NCI-H2107 treated with DMSO at 0.1 percent for 48 hours (cell line): ENCODE data around the gene FRMPD1.

ENCODE experiments used
- DNase-seq: peaks from one replicate; lab custom pipeline; 2025; ENCODE audit not compliant: unreplicated experiment; lab: John Stamatoyannopoulos, UW

FRMPD1 gene

DNA sequence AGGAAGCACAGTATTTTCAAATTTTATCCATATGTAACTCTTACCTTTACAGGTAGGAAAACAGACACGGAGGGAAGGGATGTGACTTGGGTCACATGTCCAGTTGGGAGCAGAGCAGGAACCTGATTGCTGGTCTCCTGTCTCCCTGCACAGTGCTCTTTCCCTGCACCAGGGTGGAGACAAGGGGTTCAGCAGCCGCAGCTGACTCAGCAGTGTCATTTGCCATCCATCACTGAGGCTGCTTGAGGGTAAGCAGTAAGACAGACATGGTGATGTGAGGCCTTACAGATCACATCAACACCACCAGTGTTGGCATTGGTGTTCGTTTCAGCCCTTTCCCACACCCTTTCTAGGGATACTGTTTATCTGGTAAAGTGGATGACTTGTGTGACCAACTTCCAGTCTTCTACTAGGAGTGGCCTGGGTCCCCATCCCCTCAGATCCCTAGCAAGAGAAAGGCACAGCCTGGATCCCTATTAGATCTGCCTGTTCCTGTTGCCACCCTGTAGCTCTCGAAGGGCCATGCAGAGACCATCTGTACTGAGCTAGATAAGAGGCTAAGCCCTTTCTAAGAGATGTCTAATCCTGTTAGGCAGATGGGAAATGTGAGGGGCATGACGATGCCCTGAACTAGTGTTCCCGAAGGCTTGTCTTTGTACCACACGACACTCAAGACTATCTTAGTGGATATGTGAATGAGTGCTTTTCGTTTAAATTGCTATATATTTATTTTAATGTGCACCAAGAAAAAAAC lies 29.1 kb downstream of the FRMPD1 start:
- DNase-seq: no peak

DNA sequence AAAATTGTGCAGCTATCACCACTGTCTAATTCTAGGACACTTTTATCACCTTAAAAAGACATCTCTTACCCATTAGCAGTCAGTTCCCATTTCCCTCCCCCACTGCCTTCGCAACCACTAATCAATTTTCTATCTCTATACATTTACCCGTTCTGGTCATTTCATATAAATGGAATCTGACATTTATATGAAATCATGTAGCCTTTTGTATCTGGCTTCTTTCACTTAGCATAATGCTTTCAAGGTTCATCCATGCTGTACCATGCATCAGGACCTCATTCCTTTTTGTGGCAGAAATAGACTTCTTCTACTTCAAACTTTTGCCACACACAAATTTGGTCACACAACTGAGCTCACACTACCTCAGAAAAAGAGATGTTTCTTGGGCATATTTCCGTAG lies 32.2 kb downstream of the FRMPD1 start:
- DNase-seq: no peak

DNA sequence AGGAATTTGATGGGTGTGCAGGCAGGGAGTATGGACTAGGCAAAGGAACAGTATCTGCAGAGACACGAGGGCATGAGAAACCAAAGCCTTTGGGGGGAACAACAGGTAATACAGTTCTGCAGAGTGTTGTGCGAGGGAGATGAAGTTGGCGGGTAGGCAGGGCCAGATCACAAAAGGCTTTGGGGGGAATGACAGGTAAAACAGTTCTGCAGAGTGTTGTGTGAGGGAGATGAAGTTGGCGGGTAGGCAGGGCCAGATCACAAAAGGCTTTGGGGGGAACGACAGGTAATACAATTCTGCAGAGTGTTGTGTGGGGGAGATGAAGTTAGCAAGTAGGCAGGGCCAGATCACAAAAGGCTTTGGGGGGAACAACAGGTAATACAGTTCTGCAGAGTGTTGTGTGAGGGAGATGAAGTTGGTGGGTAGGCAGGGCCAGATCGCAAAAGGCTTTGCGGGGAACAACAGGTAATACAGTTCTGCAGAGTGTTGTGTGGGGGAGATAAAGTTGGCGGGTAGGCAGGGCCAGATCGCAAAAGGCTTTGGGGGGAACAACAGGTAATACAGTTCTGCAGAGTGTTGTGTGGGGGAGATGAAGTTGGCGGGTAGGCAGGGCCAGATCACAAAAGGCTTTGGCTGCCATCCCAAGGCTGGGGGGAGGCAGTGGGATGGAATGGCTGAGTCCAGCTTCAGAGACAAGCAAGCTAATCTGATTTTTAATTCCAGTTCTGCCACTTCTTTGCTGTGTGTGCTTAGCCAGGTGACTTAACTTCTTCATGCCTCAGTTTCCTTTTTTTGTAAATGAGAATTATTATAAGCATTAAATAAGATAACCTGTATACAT lies 33.0 kb downstream of the FRMPD1 start:
- DNase-seq: no peak

DNA sequence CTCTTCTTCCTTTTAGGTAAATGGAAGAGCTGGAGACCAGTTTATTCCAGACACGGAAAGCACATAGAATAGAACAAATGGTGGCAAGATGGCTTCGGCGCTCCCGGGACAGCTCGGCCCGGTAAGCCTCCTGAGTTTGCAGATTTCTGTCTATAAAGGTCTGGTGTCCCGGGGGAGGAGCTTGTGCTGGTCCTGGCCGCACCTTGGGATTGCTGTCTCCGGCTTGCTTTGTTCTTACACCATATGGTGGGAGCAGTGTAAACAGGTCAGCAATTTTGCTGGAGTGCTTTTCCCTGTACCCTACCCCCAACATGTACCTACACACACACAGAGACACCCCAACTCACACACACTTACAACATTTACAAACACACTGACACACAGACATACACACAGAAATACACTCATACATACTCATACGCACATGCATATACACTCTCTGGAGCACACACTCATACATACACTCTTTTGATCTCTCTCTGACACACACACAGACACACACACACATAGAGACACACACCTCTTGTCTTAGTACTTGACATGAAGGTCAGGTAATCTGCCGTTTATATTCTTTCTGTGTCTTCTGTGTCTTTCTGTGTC lies 42.0 kb downstream of the FRMPD1 start:
- DNase-seq: no peak

DNA sequence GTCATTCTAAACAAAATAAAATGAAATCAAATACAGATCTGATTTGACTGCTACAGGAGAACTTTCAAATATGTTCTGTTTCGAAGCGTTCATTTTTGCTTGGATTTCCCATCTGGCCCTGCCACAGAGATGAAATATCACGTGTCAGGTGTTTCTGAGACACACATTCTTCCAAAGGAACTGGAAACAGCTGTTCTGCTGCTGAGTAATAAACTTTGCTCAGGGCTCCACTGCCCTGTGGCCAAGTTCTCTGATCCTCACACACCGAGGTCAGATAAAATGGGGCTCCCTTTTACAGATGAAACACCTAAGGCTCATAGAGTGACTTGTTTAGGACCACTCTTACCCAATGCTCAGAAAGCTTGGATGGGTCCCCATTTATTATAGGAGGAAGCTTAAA lies 42.5 kb downstream of the FRMPD1 start:
- no peak for DNase-seq

DNA sequence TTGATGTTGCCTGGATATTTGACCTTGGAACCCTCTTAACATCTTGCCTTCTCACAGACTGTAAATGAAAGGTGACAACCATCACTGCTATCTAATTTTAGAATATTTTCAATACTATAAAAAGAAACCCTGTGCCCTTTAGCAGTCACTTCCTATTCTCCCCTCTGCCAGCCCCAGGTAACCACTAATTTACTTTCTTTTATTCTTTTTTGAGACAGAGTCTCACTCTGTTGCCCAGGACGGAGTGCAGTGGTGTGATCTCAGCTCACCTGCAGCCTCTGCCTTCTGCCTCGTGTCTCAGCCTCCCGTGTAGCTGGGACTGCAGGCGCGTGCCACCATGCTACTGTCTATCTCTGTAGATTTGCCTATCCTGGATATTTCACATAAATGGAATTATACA lies 43.6 kb downstream of the FRMPD1 start:
- no peak for DNase-seq

DNA sequence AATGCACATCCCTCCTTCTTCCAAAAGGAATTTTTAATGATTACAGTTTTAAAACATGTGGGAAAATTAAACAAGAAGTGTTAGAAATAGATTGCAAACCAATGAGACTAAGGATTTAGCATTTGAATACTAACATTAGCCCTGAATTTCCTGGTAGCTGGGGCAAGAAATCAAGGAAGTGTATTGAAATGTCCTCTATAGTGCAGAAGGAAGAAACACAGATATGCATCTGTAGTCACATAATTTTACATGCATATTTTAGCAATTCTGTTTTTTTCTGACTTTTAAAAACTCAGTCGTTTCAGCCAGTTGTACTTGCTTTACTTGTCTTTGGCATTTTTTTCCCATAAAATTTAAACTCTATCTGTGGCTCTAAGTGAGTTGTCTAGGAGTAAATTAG lies 45.8 kb downstream of the FRMPD1 start:
- DNase-seq: no peak

DNA sequence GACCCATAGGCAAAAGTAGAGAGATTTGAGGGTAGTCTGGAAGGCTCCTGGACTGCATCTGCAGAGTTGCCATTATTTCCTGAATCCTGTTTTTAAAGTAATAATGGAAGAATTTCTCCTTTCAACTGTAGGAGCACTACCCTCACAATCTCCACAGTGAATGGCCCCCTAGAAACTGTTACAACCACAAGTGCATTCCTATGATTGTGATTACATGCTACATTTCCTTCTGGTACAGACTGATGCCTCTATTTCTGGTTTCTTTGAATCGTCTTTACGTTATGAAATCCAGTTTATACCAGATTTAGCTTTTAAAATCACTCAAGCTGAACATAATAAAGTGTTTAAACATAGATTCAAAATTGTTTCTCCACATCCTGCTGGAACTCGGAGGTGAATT lies 49.4 kb downstream of the FRMPD1 start:
- no peak for DNase-seq

DNA sequence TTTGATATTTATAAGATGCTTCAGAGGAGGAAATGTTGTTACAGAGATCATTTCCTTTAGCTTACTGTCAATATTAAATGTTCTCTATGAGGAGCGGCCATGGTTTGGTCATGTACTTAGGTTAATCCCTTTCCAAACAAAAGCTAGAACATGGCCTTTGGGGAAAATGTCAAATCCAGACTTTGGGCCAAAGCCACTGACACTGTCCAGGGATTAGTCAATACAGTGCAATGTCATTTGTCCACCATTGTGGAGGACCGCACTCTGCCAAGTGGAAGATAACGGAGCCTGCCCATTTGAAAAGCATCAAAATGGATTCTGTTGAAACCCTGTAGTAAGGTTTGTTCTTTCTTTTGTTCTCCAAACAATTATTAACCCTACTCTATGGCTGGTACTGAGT lies 50.1 kb downstream of the FRMPD1 start:
- no peak for DNase-seq

DNA sequence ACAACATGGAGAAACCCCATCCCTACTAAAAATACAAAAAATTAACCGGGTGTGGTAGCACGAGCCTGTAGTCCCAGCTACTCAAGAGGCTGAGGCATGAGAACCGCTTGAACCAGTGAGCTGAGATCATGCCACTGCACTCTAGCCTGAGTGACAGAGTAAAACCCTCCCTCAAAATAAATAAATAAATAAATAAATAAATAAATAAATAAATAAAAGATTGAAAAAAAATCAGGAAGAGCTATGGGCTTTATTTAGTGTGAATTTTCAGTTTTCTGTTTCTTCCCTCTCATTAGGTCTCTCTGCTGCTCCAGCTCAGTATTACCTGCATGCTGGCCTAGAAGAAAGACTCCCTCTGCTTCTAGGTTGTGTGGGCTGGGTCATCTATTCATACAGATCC lies 55.0 kb downstream of the FRMPD1 start:
- DNase-seq: no peak

DNA sequence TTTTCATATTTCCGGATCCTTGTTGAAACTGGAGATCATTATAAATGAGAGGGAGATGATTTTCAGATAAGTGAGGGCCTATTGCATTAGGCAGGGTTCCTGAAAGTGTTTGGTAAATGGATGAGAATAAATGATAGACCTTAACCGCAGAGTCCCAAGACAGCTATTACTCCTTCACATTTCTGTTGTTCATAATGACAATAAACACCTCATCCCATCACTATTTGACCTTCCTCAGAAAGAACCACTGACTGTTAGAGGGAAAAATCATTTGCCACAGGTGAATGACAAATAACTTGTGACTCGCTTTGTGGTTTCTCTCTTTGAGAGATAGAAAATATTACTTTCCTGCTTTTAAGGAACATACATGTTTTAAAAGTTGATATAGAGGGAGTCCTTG lies 55.5 kb downstream of the FRMPD1 start:
- no peak for DNase-seq

DNA sequence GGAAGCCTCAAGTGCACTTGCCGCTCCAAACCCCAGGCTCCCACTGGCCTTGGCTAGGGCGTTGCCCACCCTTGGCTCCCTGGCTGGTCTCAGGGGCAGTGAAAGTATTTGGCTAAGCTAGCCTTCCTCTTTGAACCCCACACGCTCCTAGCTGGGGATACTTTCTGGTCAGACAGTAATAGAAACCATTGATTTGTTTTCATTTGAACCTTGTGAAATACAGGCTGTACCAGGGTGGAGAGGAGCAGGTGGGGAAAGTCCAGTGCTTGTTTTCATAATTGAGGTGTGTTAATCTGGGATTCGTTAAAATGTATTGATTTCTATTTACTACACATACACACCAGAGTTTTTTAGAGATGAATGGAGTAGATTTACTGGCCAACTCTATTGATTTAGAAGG lies 57.0 kb downstream of the FRMPD1 start:
- no peak for DNase-seq

DNA sequence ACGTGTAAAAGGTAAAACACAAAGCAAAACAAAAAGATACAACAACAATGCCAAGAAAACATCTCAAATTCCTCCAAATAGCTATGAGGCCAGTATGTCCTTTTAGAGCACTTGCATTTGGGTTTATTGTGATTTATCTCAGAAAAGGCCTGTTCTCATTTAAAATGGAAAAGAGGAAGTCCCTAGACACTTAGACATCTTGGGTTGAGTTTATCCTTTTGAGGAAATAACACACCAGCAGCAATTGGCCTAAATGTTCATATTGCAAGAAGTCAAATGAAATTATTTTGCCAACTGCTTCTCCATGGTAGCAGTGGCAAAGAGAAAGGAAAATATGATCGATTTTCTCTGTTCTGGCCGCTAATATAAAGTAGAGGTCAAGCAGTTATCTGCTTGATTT lies 59.3 kb downstream of the FRMPD1 start:
- DNase-seq: no peak

DNA sequence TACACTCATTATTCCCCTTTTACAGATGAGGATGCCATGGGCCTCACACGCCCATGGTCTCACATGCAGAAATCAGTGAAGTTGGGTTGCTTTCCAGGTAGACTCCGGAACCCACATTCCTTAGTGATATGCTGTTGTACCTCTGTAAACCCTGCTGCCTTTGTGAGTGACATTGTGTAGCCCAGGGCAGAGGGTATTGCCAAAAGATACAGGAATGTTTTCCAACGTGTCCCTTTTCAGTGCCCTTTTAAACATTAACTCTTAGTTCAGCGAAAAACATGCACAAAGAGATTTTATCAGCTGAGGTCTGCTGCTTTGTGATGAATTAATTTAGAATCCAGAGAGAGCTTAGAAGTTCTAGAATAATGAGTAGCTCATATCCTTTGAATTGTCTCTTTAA lies 64.5 kb downstream of the FRMPD1 start:
- no peak for DNase-seq

DNA sequence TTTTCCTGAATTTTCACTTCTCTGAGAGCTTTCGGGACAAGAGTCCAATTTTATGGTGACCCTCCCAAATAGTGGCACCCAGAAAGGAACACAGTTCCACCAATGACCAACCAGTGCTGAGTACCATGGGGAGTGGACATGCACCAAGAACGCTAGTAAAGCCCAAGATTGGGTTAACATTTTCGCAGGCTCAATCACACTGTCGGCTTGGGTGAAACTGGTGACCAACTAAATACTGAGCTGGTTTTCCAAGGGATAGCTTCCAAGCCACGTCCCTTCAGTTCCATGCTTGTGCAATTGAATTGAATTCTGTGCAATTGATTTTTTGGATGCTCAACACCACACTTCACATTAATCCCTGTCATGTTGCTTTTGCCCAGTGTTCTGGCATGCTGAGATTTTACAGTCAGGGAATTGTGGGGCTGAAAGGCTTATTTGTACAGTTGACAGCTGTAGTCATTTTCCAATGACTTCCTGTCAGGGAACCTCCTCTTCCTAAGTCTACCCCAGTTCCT lies 65.3 kb downstream of the FRMPD1 start:
- no peak for DNase-seq

DNA sequence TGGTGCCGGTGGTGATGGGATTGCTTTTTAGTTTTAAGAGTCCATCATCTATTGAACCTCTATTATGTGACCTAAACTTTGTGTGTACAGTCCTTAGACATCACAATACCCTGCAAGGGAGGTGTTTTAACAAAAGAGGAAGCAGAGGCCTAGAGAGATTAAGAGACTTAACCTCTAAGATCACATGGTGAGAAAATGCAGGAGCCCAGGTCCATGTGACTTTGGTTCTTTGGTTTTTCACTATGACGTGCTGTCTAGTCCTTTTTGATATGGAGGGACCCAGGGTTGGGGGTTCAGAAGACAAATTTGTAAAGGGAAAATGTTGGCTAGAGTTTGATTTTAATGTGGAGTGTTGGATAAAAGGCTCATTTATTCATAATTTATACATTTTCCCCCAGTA lies 68.8 kb downstream of the FRMPD1 start:
- no peak for DNase-seq

DNA sequence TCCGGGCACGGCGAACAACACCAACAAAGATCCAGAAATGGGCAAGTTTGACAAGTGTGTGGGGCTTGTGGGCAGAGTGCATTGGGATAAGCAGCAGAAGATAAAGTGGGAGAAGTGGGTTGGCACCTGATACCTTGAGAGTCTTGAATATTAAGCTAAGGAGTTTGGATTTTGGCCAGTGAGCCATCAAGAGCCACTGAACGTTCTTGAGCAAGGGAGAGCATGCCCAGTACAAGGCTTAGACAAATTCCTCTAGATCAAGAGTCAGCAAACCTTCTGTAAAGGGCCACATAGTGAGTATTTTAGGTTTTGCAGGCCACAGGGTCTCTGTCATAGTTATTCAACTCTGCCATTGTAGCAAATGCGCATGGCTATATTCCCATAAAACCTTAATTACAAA lies 76.3 kb downstream of the FRMPD1 start:
- DNase-seq: no peak

DNA sequence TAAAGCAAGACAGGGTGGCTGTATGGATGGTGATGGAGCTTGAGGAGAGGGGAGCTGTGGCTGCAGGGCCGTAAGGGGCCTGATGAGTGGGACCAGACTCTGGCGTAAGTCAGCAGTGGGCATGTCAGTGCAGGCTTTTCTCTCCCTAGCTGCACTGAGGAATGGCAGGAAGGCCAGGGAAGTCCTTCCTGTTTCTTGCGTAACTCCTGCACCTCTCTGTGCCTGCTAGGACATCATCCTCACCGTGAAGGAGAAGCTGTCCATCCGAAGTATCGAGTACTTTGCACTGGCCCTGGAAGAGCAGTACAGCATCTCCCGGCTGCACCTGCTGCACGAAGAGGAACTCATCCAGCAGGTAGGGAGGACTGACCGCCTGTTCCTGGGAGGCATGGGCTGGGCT lies 78.7 kb downstream of the FRMPD1 start:
- no peak for DNase-seq

DNA sequence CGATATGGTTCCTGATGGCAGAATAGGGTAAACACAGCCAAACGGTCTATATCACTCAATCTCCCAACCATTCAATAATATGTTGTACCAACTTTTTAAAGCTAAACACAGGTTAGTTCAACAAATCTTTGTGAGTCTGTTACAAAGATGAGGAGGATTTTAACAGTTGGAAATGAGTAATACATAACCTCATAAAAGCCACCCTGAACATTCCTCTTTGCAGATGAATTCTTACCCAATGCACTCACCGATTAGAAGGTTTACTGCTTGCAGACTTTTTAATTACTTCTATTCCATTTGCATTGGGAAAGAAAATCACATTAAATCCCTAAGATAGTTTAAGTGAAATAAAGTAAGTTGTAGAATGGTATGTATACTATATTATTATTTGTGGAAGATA lies 79.5 kb downstream of the FRMPD1 start:
- no peak for DNase-seq

DNA sequence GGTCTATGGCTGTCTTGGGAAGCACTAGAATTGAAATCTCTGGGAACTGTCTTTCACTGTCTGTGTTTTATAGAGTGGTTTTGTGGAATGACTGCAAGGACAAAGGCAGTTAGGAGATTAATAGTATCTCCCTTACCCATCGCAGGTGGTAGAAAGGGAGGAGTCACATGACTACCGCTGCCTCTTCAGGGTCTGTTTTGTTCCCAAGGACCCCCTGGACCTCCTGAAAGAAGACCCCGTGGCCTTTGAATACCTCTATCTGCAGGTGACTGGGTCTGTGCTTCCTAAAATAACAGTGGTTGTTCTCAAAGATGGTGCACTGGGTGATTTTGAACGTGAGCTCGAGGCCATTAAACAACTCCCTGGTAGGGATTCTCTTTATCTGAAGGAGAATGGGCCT lies 80.1 kb downstream of the FRMPD1 start:
- no peak for DNase-seq

DNA sequence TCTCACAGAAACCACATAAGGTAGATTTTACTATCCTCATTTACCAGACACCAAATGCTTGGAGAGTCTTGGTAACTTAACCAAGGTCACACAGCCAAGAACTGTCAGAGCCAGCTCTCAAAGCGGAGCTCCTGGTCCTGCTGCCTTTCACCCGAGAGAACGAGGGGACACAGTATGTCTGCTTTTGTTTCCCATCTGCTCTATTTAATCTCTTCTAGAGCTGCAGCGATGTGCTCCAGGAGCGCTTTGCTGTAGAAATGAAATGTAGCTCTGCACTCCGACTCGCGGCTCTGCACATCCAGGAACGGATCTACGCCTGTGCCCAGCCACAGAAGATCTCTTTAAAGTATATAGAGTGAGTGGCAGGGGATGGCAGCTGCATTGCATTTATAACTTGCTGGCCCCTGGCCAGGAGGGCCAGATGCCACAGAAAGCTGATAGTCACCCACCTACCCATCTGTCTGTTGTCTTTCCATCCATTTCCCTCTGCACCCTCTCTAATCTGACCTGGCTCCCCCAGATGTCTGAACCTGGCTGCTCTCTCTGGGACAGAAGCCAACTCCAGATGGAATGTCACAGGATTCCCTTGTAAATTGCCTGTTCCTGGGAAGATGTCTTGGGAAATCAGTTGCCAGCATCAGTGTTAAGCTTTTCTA lies 81.5 kb downstream of the FRMPD1 start:
- DNase-seq: peak; percentile 4
